Activated CD4-positive, CD25-positive, alpha-beta regulatory T cell treated with anti-CD3 and anti-CD28 coated beads, Interleukin-2, amount 50 U/mL, for 16 hours (primary cell): Measurements from ENCODE around the gene NKX1-1.
"Not testable (repeated sequence)": the region's sequence is repeated elsewhere in the genome, so short reads cannot be mapped to it uniquely, and the experiment has no call there.

ENCODE experiments used
- DNase-seq: peaks from one replicate; pipeline ENCODE4 v3.0.0-alpha.2; 2020; ENCODE audit warnings: low read depth, low spot score

Gene NKX1-1

DNA sequence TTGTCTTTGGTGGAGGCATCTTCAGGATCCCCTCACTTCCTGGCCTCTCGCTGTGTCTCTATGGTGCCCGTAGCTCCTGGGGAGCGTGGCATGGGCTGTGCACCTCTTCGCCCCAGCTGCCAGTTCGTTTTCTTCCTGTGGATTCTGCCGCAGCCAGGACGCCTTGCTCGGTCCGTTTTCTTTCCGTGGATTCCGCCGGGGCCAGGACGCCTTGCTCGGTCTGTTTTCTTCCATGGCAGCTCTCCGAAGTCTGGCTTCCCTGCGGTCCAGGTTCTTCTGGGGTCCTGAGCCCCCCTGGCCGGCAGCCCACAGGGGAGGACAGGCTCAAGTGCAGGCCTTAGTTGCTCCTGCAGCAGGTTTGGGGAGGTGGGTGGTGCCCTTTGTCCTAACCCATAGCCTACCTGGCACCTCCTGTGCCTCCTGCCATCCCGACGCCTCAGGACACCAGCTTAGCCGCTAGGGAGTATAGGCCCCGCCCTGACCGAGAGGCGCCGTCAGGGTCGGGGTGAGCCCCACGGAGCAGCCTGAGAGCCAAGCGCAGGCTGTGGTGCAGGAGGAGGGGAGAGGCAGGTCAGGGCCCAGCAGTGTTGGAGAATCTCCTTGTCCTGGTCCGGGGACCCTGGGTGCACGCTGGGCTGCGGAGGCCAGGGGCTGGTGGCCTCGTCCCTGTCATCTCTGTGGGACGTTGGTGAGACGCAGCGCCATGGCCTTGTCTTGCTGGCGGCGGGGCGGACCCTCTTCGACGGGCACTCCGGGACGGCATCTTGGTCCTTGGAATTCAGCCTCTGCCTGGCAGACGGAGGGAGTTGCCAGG is 32.1 kb downstream of the NKX1-1 start:
- DNase-seq = no peak

GRCh38 chr4:1372576-1372975 is 33.7 kb downstream of the NKX1-1 start:
- DNase-seq = not testable (repeated sequence)

DNA sequence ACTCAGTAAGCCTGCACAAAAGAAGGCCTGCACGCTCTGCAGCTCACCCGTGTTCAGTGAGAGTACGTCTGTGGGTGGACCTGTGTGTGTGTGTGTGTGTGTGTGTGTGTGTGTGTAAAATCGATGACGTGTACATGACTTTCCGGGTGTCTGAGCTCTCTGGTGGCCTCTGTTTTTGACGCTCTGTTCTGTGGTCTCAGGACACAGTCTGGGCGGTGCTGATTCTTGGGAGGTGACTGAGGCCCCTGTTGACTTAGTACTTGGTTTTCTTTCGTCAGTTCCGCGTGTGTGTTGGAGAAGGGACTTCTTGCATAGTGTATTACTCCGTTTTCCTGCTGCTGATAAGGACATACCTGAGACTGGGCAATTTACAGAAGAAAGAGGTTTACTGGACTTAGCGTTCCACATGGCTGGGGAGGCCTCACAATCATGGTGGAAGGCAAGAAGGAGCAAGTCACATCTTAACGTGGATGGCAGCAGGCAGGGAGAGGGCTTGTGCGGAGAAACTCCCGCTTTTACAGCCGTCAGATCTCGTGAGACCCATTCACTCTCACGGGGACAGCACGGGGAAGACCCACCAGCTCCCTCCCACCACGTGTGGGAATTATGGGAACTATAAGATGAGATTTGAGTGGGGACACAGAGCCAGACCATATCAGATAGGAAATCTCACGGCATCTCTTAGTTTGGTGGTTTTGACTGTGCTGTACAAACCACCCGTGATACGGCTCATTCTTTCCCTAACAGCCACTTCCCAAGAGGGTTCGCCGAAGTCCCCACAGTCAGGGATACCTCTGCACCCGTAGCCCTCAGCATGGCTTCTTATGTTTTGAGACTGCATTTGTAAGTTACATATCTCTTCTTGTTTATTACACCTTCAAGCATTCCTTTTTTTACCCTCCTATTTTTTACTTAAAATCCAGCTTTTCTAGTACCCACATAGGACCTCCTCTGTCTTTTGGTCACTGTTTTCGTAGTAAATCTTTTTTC is 34.8 kb downstream of the NKX1-1 start:
- no peak for DNase-seq

- no peak for DNase-seq
Observed at GRCh38 chr4:1370321-1371124, 35.7 kb downstream of the NKX1-1 start.

DNA sequence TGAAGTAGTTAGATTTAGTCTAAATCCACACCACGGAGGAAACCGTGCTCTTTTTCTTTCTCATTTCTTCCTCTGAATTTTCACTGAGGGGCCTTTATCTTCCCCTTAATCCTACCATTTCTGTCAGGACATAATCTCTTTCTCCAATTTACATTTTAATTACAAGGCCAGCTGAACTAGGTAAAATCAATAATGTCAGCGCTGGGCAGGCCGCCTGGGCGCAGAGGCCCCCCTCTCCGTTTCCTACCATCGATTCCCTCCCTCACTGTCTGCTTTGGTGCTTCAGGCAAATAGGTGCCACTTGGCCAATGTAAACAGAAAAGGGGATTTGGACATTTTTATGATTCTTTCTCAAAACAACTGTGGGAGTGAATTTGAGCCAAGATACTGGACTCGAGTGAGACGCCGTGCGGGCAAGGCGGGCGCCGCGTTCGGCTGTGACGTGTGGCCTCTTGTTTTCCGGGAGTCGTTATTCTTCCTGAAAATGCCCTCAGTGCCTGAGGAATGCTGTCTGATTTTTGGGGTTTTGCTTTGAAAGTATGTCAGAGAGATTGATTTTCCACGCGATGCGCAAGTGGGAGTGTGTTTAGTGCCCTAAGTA is 36.7 kb downstream of the NKX1-1 start:
- no peak for DNase-seq

DNA sequence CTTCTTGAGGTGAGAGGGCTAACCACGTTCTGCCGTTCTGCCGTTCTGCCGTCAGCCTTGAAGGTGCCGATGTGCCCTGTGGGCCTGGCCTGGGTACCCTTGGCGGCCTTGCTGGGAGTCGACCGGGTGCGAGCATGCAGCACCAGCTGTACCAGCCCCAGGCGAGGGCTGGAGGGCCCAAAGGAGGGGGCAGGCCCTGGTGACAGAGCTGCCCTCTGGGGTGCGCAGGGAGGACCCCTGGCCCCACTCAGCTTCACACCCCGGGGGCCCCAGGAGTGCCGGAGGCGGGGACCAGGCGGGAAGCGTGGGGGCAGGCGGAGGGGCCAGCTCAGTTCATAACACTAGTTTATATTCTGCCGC is 37.2 kb downstream of the NKX1-1 start:
- DNase-seq = no peak

DNA sequence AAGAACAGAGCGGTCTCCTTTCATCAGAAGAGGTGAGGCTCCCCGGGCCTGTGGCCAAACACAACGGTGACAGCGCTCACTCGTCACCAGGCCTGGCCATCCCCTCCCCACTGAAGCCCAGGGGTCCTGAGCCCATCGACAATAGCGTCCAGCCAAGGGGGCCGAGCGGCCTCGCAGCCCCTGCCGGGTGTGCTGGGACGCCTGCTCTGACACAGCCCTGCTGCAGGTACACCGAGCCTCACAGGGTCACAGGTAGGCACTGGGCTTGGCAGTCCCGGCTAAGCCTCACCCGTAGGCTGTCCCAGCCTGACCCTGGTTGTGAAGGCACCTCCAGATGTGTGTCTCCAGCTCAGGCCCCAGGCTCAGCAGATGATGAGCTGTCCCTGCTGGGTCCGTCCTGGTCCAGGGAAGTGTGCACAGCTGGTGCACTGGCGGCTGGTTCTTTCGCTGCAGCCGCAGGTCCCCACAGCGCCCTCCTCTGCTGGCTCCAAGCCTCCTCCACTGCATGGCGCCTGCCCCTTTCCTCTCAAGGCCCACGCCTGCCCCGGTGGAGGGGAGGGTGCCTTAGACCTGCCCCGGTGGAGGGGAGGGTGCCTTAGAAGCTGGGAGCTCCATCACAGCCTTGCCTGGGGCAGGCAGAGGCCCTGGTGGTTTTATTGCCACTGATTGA is 37.7 kb downstream of the NKX1-1 start:
- no peak for DNase-seq

DNA sequence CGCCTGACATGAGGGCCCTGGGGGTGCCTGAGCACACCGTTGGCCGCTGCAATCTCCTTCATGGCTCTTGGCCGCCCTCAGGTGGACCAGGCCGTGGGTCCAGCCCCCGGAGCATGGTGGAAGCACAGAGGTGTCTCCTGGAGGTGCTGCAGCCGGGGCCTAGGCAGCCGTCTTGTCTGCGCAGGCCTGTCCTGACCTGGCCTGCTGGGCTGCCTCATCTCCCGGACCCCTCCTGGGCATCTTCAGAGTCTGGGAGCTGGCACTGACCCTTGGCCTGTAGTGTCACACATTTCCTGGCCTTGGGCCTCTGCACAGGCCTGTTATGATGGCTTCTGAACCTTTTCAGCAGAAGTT is 38.3 kb downstream of the NKX1-1 start:
- no peak for DNase-seq

DNA sequence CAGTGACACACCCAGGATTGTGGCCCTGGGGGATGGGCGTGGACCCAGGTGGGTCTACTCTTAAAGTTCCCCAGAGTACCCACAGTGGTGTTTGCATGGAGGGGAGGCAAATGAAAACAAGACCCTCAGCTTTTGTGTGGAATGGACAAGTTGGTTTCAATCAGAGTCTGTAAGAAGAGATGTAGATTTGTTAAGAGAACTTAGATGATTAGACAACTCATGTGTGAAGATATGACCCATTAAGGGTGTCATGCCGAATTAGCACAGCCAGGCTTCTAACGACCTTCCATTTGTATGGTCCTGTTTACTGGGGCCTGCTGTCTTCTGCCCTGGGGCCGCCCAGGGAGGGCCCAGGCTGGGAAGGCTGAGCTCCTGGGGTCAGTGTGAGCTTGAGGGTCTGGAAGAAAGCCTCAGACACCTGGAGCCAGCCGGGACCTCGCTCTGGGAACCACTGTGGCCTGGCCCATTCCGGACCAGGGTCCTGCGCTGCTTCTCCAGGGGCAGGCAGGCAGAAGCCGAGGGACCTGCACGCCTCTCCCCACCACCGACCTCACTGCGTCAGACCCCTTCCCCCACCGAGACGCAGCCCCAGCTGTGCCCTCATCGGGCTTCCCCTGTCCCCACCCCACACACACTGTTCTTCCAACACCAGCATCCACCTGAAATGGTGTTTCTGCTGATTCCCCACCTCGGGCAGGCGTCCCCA is 38.9 kb downstream of the NKX1-1 start:
- DNase-seq = no peak

DNA sequence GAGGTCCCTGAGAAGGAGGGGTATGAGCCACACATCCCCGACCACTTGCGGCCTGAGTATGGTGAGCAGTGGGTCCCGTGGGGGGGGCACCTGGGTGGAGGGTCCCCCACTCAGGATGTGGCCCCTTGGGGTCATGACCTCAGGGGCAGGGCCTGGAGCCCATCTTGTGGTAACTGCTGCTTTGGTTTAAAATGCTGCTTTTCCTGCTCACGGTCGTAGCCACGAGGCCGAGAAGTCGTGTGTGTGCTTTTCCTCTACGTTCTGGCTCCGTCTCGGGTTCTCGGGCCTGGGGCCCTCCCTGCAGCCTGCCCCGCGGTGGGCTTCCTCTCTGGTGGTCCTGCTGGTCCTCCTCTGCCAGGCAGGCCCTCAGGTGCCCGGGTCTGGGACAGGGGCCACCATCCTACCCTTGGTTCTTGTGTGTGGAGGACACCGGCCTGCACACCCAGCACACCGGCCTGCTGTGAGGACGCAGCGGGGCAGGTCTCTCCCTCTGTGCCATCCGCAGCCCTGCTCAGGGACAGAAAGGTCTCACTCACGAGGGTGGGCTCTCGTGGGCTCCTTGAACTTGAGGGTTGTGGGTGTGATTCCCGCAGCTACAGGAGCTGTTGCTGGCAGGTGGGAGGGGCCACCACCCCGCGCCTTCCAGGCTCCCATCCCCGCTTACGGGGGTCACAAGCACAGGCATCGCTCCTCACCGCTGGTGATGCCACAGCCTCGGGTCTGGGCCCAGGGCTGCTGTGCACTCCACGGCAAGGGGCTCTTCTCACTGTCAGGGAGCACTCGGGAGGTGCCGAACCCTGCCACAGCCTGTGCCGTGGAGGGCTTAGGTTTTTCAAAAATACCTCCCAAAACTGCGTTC is 39.6 kb downstream of the NKX1-1 start:
- no peak for DNase-seq

- DNase-seq = no peak
Observed at GRCh38 chr4:1365271-1366178, 40.7 kb downstream of the NKX1-1 start.

GRCh38 chr4:1364748-1365147 is 41.5 kb downstream of the NKX1-1 start:
- DNase-seq = no peak

GRCh38 chr4:1364217-1364616 is 42.0 kb downstream of the NKX1-1 start:
- no peak for DNase-seq

DNA sequence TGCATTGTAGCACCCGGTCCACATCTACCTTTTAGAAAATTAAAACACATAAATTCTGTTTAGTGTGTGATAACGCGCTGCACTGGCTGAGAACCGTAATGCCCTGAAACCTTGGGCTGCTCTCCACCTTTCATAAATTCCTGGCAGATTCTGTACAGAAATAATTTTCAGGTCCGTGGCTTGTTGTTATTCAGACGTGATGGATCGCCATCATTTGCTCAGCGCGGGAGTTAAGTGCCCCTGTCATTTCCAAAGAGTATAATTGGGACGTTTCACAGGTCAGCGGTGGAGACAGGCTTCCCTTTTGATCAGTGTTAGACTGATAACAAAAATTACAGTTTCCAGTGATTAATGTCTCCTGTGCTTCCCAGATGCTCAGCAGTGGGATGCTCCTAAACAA is 42.7 kb downstream of the NKX1-1 start:
- no peak for DNase-seq

- no peak for DNase-seq
Observed at GRCh38 chr4:1362521-1362920, 43.7 kb downstream of the NKX1-1 start.

DNA sequence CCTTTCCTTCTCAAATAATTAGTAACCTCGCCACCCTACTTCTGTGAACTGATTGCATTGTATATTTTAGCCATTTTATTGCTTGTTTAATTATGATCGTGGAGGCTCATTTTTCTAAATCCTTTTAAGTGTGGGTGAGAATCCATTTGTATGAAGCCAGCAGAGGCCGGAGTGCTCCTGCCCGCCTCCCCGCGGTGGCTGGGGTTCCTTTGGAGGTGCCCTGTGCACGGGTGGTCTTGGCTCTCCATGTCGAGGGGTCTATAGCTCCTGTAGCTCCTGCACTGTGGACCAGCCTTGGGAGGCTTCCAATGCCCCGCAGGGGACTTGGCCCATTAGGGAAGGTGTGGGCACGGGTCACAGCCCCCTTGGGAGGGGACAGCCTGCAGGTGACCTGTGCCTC is 44.2 kb downstream of the NKX1-1 start:
- no peak for DNase-seq

DNA sequence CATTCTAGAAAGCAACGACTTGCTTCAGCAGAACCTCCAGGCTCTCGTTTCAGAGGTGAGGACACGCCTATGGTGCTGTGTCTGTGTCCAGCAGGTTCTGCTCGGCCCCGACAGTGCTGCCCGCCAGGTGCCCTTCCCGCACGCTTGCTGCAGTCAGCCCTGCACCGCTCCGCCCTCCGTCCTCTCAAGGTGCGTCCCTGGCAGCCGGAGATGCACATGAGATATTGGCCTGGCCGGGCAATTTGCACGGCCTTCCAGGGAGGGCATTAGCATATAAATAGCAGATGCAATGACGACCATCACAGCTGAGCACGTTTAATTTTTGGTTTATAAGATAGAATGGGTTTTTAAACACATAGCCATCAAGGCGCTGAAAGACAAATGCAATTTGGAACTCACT is 44.8 kb downstream of the NKX1-1 start:
- no peak for DNase-seq
